Astrocyte (in vitro differentiated cells and primary cell): ENCODE data around the gene MYO3B. TPM values are rescaled to one million over a fixed set of nuclear protein-coding genes. Genes with fewer than 3 reads are reported as not detected.

Experiments
- DNase-seq: peaks from one replicate; pipeline ENCODE4 v3.0.0-alpha.2; 2010; ENCODE audit warnings: low read depth
- FAIRE-seq: peaks from 2 replicates; lab custom pipeline; 2011; peaks lifted over from hg19 to GRCh38; lab: Jason Lieb, UNC
- H2AFZ ChIP-seq: 2 replicates; pipeline ENCODE4 v1.6.0; 2012; ENCODE audit warnings: low read depth, low read length, inconsistent platforms
- H3K27ac ChIP-seq: 2 replicates; pipeline ENCODE4 v1.5.1; 2011; ENCODE audit warnings: low read depth, low read length, inconsistent platforms
- H3K27me3 ChIP-seq: 2 replicates; pipeline ENCODE4 v1.6.0; 2011; ENCODE audit warnings: low read length, inconsistent platforms; ENCODE audit not compliant: insufficient read depth
- H3K36me3 ChIP-seq: 2 replicates; pipeline ENCODE4 v1.5.1; 2011; ENCODE audit warnings: low read length, inconsistent platforms; ENCODE audit not compliant: insufficient read depth
- H3K4me1 ChIP-seq: 2 replicates; pipeline ENCODE4 v1.5.1; 2011; ENCODE audit warnings: low read length, inconsistent platforms; ENCODE audit not compliant: insufficient read depth
- H3K4me2 ChIP-seq: 2 replicates; pipeline ENCODE4 v1.6.0; 2012; ENCODE audit warnings: low read length, inconsistent platforms
- H3K4me3 ChIP-seq: 2 replicates; pipeline ENCODE4 v1.5.1; 2011; ENCODE audit warnings: low read depth, mild to moderate bottlenecking, low read length, inconsistent platforms; ENCODE audit not compliant: insufficient read depth
- H3K79me2 ChIP-seq: 2 replicates; pipeline ENCODE4 v1.6.0; 2012; ENCODE audit warnings: mild to moderate bottlenecking, low read length, inconsistent platforms; ENCODE audit not compliant: insufficient read depth
- H3K9ac ChIP-seq: 2 replicates; pipeline ENCODE4 v1.6.0; 2012; ENCODE audit warnings: mild to moderate bottlenecking, low read length, inconsistent platforms
- H3K9me3 ChIP-seq: 2 replicates; pipeline ENCODE4 v1.5.1; 2012; ENCODE audit warnings: low read depth, mild to moderate bottlenecking, low read length, inconsistent platforms; ENCODE audit not compliant: insufficient read depth
- H4K20me1 ChIP-seq: 2 replicates; pipeline ENCODE4 v1.6.0; 2012; ENCODE audit warnings: low read length, inconsistent platforms; ENCODE audit not compliant: insufficient read depth
- H3K27ac Mint-ChIP-seq: one replicate; pipeline ENCODE4 v1.8.0; 2021; ENCODE audit warnings: mild to moderate bottlenecking, mixed read lengths; ENCODE audit not compliant: unreplicated experiment
- H3K27me3 Mint-ChIP-seq: one replicate; pipeline ENCODE4 v1.8.0; 2021; ENCODE audit warnings: low read depth, mixed read lengths; ENCODE audit not compliant: unreplicated experiment
- H3K36me3 Mint-ChIP-seq: one replicate; pipeline ENCODE4 v1.8.0; 2021; ENCODE audit warnings: low read depth, mixed read lengths; ENCODE audit not compliant: unreplicated experiment
- H3K4me1 Mint-ChIP-seq: one replicate; pipeline ENCODE4 v1.8.0; 2021; ENCODE audit warnings: low read depth, mixed read lengths; ENCODE audit not compliant: unreplicated experiment
- H3K4me3 Mint-ChIP-seq: one replicate; pipeline ENCODE4 v1.8.0; 2021; ENCODE audit warnings: mild to moderate bottlenecking, moderate library complexity, mixed read lengths; ENCODE audit not compliant: unreplicated experiment
- H3K9me3 Mint-ChIP-seq: one replicate; pipeline ENCODE4 v1.8.0; 2021; ENCODE audit warnings: mild to moderate bottlenecking, mixed read lengths; ENCODE audit not compliant: unreplicated experiment
- CTCF ChIP-seq: IDR thresholded peaks from 2 replicates; pipeline ENCODE4 v1.5.1; 2011; ENCODE audit warnings: low read depth, mild to moderate bottlenecking, inconsistent platforms, low read length, moderate library complexity; ENCODE audit not compliant: insufficient read depth
- EZH2 ChIP-seq: IDR thresholded peaks from 2 replicates; pipeline ENCODE4 v1.6.1; 2012; ENCODE audit warnings: mild to moderate bottlenecking, low read length, inconsistent platforms; ENCODE audit not compliant: insufficient read depth
- total RNA-seq: library from RNA; stranded (reverse); gene quantifications from 2 replicates; pipeline ENCODE4 v1.2.1, GENCODE V29; 2021

Gene MYO3B
- total RNA-seq, 1 donor from 2014 or later = not detected

- Mint-ChIP-seq H3K4me1 (peaks cover 3% of the 10 kb centered on the region), H3K4me3 (no peak overlapping the region), H3K36me3 (no peaks in the 10 kb centered on the region), H3K27ac (no peak overlapping the region), H3K27me3 (peaks cover 1% of the 10 kb centered on the region), H3K9me3 (no peaks in the 10 kb centered on the region)
- Histone ChIP-seq H3K4me3 (no peak overlapping the region), H3K4me1 (no peaks in the 10 kb centered on the region), H3K9ac (no peak overlapping the region), H2AFZ (no peak overlapping the region), H3K4me2 (no peak overlapping the region), H4K20me1 (no peaks in the 10 kb centered on the region), H3K27me3 (no peaks in the 10 kb centered on the region), H3K36me3 (no peaks in the 10 kb centered on the region), H3K9me3 (no peaks in the 10 kb centered on the region), H3K79me2 (no peaks in the 10 kb centered on the region), H3K27ac (no peak overlapping the region)
- no peak for TF ChIP-seq CTCF
- TF ChIP-seq EZH2 = no peak
- DNase-seq = no peak
- FAIRE-seq = no peak
Measured at GRCh38 chr2:170148161-170148560, 29.8 kb upstream of the MYO3B start.

- Histone ChIP-seq H3K9ac (no peak overlapping the region), H3K27ac (no peak overlapping the region), H3K4me1 (peaks cover 16% of the 10 kb centered on the region), H3K79me2 (no peaks in the 10 kb centered on the region), H3K4me2 (no peak overlapping the region), H3K36me3 (no peaks in the 10 kb centered on the region), H2AFZ (no peak overlapping the region), H4K20me1 (no peaks in the 10 kb centered on the region), H3K4me3 (no peak overlapping the region), H3K27me3 (no peaks in the 10 kb centered on the region), H3K9me3 (no peaks in the 10 kb centered on the region)
- Mint-ChIP-seq H3K9me3 (no peaks in the 10 kb centered on the region), H3K4me3 (no peak overlapping the region), H3K27ac (no peak overlapping the region), H3K4me1 (peaks cover 23% of the 10 kb centered on the region), H3K36me3 (no peaks in the 10 kb centered on the region), H3K27me3 (no peaks in the 10 kb centered on the region)
- DNase-seq (no peak), FAIRE-seq (no peak)
- TF ChIP-seq CTCF (no peak), EZH2 (no peak)
Measured at GRCh38 chr2:170152421-170152820, 25.5 kb upstream of the MYO3B start.

- Mint-ChIP-seq H3K4me1 (peaks cover 25% of the 10 kb centered on the region), H3K27me3 (no peaks in the 10 kb centered on the region), H3K4me3 (no peak overlapping the region), H3K36me3 (no peaks in the 10 kb centered on the region), H3K27ac (no peak overlapping the region), H3K9me3 (no peaks in the 10 kb centered on the region)
- H3K4me3 ChIP-seq = no peak overlapping the region
- DNase-seq = peak; percentile 33
- no peak for FAIRE-seq
- peaks cover 16% of the 10 kb centered on the region for H3K4me1 ChIP-seq
- H3K9ac ChIP-seq = no peak overlapping the region
- H2AFZ ChIP-seq = no peak overlapping the region
- no peaks in the 10 kb centered on the region for H3K36me3 ChIP-seq
- peak overlapping the region; percentile 35 for H3K4me2 ChIP-seq
- no peaks in the 10 kb centered on the region for H4K20me1 ChIP-seq
- no peaks in the 10 kb centered on the region for H3K79me2 ChIP-seq
- no peaks in the 10 kb centered on the region for H3K27me3 ChIP-seq
- no peaks in the 10 kb centered on the region for H3K9me3 ChIP-seq
- H3K27ac ChIP-seq = no peak overlapping the region
- TF ChIP-seq EZH2 = no peak
- no peak for TF ChIP-seq CTCF
Measured at GRCh38 chr2:170155022-170155722, 22.8 kb upstream of the MYO3B start.
